GM19025 (cell line): ENCODE measurements around the gene ANKMY1.
A peak's percentile ranks its signal among the peaks of the same experiment; 100 is the strongest.
"Not testable (repeated sequence)": the region's sequence is repeated elsewhere in the genome, so short reads cannot be mapped to it uniquely, and the experiment has no call there.

Source experiments
- ATAC-seq: cut with Tn5 transposase; IDR thresholded peaks from one replicate; pipeline ENCODE4 v1.9.1; 2021; ENCODE audit warnings: mild to moderate bottlenecking, low read depth, moderate library complexity; ENCODE audit not compliant: unreplicated experiment

ANKMY1 gene

GRCh38 chr2:240569998-240570530, 12.3 kb upstream of the ANKMY1 start:
- no peak for ATAC-seq

GRCh38 chr2:240569523-240569997, 11.8 kb upstream of the ANKMY1 start:
- ATAC-seq: no peak

- peak; percentile 19 for ATAC-seq
Observed at GRCh38 chr2:240568678-240569522, 11.1 kb upstream of the ANKMY1 start.

GRCh38 chr2:240567872-240568677, 10.3 kb upstream of the ANKMY1 start, which contains the start of gene RNPEPL1:
RNPEPL1 (plus strand) TSS chr2:240568484; CDS start chr2:240568587, 103 bp downstream.
- ATAC-seq: peak; percentile 34

- ATAC-seq: no peak
Observed at GRCh38 chr2:240567137-240567871, 9.5 kb upstream of the ANKMY1 start.

- ATAC-seq: peak; percentile 46
Observed at GRCh38 chr2:240566203-240567136, 8.7 kb upstream of the ANKMY1 start.

- ATAC-seq: peak; percentile 25
Observed at GRCh38 chr2:240565333-240566202, 7.8 kb upstream of the ANKMY1 start.

GRCh38 chr2:240564561-240565332, 7.0 kb upstream of the ANKMY1 start:
- ATAC-seq: no peak

- ATAC-seq: no peak
Observed at GRCh38 chr2:240563951-240564560, 6.3 kb upstream of the ANKMY1 start.

- ATAC-seq: not testable (repeated sequence)
Observed at GRCh38 chr2:240563231-240563630, 5.4 kb upstream of the ANKMY1 start.

- ATAC-seq: no peak
Observed at GRCh38 chr2:240561325-240561971, 3.7 kb upstream of the ANKMY1 start.

GRCh38 chr2:240560480-240561324, 2.9 kb upstream of the ANKMY1 start:
- peak; percentile 48 for ATAC-seq

- peak; percentile 49 for ATAC-seq
Observed at GRCh38 chr2:240560084-240560479, 2.3 kb upstream of the ANKMY1 start, which contains the start of gene DUSP28. DUSP28 (plus strand) TSS chr2:240560357; CDS start chr2:240560685, 328 bp downstream.

- ATAC-seq: no peak
Observed at GRCh38 chr2:240559286-240559685, 1.5 kb upstream of the ANKMY1 start.

GRCh38 chr2:240558236-240558761, 511 bp upstream of the ANKMY1 start:
- no peak for ATAC-seq
